ENCODE data around the gene ANK2. TPM values are rescaled to one million over a fixed set of nuclear protein-coding genes. Genes with fewer than 3 reads are reported as not detected.
"Not testable (repeated sequence)": the region's sequence is repeated elsewhere in the genome, so short reads cannot be mapped to it uniquely, and the experiment has no call there.

The ANK2 gene
- total RNA-seq, 1 donor from 2014 or later, result 6.5 TPM

DNA sequence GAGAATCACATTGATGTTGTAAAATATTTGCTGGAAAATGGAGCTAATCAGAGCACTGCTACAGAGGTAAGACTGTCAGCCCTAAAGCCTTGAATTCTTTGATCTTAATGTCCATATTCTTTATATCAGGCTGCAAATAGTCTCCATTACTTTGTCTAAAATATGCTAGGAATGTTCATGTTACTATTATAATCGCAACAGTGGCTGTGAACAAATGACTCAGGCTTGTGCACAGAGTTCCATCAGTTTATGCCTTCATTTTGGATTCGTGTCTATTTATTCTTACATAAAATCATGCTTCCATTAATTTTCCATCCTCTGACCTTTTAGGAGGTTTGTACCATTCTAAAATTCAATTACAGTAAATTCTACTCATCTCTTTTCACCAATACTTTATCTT is 182.7 kb downstream of the ANK2 start:
- DNase-seq (ENCODE audit: low read depth), result no peak
- TF ChIP-seq, protein P1, sequence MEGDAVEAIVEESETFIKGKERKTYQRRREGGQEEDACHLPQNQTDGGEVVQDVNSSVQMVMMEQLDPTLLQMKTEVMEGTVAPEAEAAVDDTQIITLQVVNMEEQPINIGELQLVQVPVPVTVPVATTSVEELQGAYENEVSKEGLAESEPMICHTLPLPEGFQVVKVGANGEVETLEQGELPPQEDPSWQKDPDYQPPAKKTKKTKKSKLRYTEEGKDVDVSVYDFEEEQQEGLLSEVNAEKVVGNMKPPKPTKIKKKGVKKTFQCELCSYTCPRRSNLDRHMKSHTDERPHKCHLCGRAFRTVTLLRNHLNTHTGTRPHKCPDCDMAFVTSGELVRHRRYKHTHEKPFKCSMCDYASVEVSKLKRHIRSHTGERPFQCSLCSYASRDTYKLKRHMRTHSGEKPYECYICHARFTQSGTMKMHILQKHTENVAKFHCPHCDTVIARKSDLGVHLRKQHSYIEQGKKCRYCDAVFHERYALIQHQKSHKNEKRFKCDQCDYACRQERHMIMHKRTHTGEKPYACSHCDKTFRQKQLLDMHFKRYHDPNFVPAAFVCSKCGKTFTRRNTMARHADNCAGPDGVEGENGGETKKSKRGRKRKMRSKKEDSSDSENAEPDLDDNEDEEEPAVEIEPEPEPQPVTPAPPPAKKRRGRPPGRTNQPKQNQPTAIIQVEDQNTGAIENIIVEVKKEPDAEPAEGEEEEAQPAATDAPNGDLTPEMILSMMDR (conservative IDR thresholded peaks at IDR 0.05; ENCODE audit: low read depth, low read length), result no peak
- H3K4me3 ChIP-seq (ENCODE audit: low read depth, low read length), result no peak overlapping the region

DNA sequence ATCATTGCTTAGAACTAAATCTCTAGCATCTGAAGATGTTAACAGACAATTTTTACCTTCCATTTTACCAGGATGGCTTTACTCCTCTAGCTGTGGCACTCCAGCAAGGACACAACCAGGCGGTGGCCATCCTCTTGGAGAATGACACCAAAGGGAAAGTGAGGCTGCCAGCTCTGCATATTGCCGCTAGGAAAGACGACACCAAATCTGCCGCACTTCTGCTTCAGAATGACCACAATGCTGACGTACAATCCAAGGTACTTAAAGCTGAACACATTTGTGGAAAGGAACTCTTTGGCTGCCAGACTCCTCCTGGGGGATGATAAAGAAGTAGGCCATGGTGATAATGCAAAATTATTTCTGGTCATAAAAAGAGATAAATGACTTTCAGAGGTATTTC is 187.5 kb downstream of the ANK2 start:
- no peak overlapping the region for H3K4me3 ChIP-seq (ENCODE audit: low read depth, low read length)
- TF ChIP-seq, protein P1 (conservative IDR thresholded peaks at IDR 0.05; ENCODE audit: low read depth, low read length), result no peak
- DNase-seq (ENCODE audit: low read depth), result no peak

DNA sequence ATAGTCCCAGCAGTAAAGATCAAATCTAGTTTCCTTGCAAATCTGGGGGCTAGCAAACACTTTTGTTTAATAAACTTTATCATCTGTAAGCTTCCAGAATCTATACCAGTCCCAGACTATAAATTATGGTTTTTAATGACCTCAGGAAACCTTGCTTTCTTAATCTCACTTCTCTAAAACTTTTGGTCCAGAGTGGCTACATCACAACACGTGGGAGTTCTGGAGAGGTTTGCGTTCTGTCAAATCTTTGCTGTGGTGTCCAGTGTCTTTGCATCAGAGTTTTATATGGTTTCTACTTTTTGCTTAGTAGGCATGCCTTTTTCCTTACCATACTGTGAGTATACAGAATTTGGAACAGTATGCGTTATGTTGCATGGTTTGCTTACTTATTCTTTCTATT is 193.9 kb downstream of the ANK2 start:
- no peak overlapping the region for H3K4me3 ChIP-seq (ENCODE audit: low read depth, low read length)
- DNase-seq (ENCODE audit: low read depth), result no peak
- TF ChIP-seq, protein P1 (conservative IDR thresholded peaks at IDR 0.05; ENCODE audit: low read depth, low read length), result no peak

- DNase-seq (ENCODE audit: low read depth); H3K4me3 ChIP-seq (ENCODE audit: low read depth, low read length): not testable (repeated sequence)
Observed at GRCh38 chr4:113244747-113245146, 195.3 kb downstream of the ANK2 start.

- DNase-seq (ENCODE audit: low read depth), result no peak
- H3K4me3 ChIP-seq (ENCODE audit: low read depth, low read length), result no peak overlapping the region
- TF ChIP-seq, protein P1 (conservative IDR thresholded peaks at IDR 0.05; ENCODE audit: low read depth, low read length), result peak; percentile 55
Observed at GRCh38 chr4:113248320-113248719, 198.9 kb downstream of the ANK2 start.

DNA sequence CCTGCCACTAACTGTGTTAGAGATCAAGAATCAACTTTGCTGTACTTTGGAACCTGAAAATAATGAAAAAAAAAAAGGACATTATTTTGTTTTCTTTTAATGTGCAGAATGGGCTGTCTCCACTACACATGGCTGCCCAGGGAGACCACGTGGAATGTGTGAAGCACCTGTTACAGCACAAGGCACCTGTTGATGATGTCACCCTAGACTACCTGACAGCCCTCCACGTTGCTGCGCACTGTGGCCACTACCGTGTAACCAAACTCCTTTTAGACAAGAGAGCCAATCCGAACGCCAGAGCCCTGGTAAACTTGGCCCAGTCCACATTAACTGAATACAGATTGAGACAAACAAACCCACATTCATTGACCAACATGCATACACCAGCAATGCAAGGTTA is 206.2 kb downstream of the ANK2 start:
- no peak overlapping the region for H3K4me3 ChIP-seq (ENCODE audit: low read depth, low read length)
- TF ChIP-seq, protein P1 (conservative IDR thresholded peaks at IDR 0.05; ENCODE audit: low read depth, low read length), result no peak
- DNase-seq (ENCODE audit: low read depth), result no peak

- no peak for DNase-seq (ENCODE audit: low read depth)
- TF ChIP-seq, protein P1 (conservative IDR thresholded peaks at IDR 0.05; ENCODE audit: low read depth, low read length), result no peak
- H3K4me3 ChIP-seq (ENCODE audit: low read depth, low read length), result no peak overlapping the region
Observed at GRCh38 chr4:113256946-113257345, 207.5 kb downstream of the ANK2 start.

DNA sequence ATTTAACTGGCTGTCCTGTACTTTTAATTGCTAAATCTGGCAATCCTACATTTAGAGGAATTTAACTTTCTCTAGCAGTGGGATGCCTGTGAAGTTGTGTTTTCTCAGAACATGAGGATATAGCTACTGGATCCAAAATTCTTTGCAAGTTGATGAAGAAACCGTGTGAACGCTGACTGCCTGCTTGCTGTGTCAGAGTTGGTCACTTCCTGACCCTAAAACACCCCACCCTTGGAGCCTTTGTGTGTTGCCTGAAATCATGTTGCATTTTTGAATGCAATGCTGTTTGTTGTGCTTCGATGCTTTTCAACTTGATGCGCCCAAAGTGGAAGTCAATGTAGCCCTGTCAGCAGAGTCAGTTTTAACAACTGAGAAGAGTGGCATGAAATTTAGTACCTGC is 211.2 kb downstream of the ANK2 start:
- TF ChIP-seq, protein P1 (conservative IDR thresholded peaks at IDR 0.05; ENCODE audit: low read depth, low read length), result no peak
- no peak overlapping the region for H3K4me3 ChIP-seq (ENCODE audit: low read depth, low read length)
- no peak for DNase-seq (ENCODE audit: low read depth)

Measured in epithelial cell of proximal tubule (primary cell).